Loucy (cell line): ENCODE data around the gene NIPA2.

ENCODE experiments used
- CTCF ChIP-seq: fragments of 200-600 bp; sonication (generic); conservative IDR thresholded peaks from 2 replicates; pipeline ENCODE4 v1.5.1; 2014; ENCODE audit warnings: mild to moderate bottlenecking, antibody characterized with exemption, low read length
- EZH2phosphoT487 ChIP-seq: fragments of 200-600 bp; IDR thresholded peaks from 2 replicates; pipeline ENCODE4 v1.6.1; 2018; ENCODE audit warnings: antibody characterized with exemption, mild to moderate bottlenecking, moderate library complexity, borderline replicate concordance

DNA sequence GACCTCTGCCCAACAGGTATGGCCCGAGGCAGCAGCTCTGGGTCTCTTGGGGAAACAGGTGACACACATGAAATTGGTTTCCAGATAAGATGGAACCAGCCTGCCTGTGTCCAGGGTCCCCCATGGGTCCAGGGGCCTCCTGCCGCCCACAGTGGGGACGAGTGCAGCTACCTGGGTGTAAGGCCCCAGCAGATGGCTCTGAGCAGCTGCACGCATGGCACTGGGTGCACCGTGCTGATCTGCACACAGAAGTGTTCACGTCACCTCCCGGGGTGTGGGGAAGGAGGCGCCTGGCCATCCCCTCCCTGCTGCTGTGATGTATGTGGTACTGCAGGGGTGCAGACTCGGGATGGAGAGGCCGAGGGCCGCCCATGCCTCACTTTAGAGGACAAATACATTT is 63.6 kb downstream of the NIPA2 start:
- no peak for TF ChIP-seq CTCF
- TF ChIP-seq EZH2phosphoT487 = no peak
